Mammary epithelial cell (primary cell): ENCODE results near the gene S1PR5.

Experiments
- CTCF ChIP-seq, 2 donors: IDR thresholded peaks in 1 of 2; conservative IDR thresholded peaks in 1 of 2; 2 replicates each; pipeline ENCODE4 v1.5.1; 2011 to 2012; ENCODE audit warnings: inconsistent platforms in 2 of 2, low read length in 2 of 2, mild to moderate bottlenecking in 2 of 2, control low read depth in 1 of 2, low read depth in 1 of 2; ENCODE audit not compliant: insufficient read depth in 1 of 2; ENCODE audit errors: extremely low read depth in 1 of 2
- EZH2 ChIP-seq: IDR thresholded peaks from 2 replicates; pipeline ENCODE4 v1.6.1; 2012; ENCODE audit warnings: low read length, inconsistent platforms, borderline replicate concordance

DNA sequence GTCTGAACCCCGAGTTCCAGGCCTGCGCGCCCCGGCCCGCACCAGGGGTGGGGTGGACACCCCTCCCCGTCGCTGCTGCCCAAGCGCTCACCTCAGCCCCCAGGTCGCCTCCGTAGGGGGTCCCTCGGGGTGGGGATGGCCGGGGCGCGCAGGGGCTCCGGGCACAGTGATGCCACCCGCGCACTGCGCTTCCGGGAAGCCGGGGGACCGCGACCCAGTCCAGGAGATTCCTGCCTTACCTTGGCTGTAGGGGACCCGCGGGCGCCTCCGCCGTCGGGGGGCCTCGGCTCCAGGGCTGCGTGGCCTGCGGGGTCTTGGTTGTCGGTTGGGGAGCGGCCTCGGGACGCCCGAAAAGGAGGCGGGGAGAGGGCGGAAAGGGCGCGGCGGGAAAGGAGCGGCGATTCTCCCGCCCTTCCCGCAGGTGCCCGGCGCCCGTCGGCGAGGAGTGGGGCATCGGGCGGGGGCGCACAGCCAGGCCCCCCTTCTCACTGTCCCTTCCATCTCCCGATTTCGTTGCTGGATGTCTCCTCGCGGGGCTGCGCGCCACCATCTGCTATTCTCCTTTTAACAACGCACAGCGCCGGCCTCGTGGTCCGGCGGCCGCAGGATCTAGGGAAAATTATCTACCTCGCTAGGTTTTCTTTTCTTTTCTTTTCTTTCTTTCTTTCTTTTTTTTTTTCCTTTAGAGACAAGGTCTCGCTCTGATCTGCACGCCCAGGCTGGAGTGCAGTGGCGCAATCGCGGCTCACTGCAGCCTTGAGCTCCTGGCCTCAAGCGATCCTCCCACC is 14.1 kb downstream of the S1PR5 start, which contains the start of gene KEAP1:
- TF ChIP-seq CTCF (conservative IDR thresholded peaks at IDR 0.05 in 1 of 2, IDR thresholded peaks at IDR 0.05 in 1 of 2; ENCODE audit: extremely low read depth in 1 of 2, insufficient read depth in 1 of 2, low read depth in 1 of 2, low read length in 2 of 2) (no peak), EZH2 (no peak)
